C4-2B (cell line): Measurements from ENCODE around the gene KATNAL2.
"Not testable (repeated sequence)": the region's sequence is repeated elsewhere in the genome, so short reads cannot be mapped to it uniquely, and the experiment has no call there.

Experiments used
- CTCF ChIP-seq: fragments of 450-650 bp; conservative IDR thresholded peaks from 2 replicates; pipeline ENCODE4 v1.5.1; 2017; ENCODE audit warnings: mild to moderate bottlenecking
- ZFX ChIP-seq: fragments of 450-650 bp; IDR thresholded peaks from 2 replicates; pipeline ENCODE4 v1.6.1; 2017

GRCh38 chr18:46966266-46966665 is 48.9 kb downstream of the KATNAL2 start:
- TF ChIP-seq CTCF, ZFX: not testable (repeated sequence)
